ENCODE results near the gene VAC14. TPM values are rescaled to one million over a fixed set of nuclear protein-coding genes. Genes with fewer than 3 reads are reported as not detected.

VAC14 gene
- total RNA-seq, 1 experiment from 2014 or later, result 33.9 TPM

GRCh38 chr16:70663524-70664324 is 137.2 kb downstream of the VAC14 start:
- no peak for DNase-seq (ENCODE audit: low read depth)

GRCh38 chr16:70662991-70663523 is 137.9 kb downstream of the VAC14 start:
- no peak for DNase-seq (ENCODE audit: low read depth)

DNA sequence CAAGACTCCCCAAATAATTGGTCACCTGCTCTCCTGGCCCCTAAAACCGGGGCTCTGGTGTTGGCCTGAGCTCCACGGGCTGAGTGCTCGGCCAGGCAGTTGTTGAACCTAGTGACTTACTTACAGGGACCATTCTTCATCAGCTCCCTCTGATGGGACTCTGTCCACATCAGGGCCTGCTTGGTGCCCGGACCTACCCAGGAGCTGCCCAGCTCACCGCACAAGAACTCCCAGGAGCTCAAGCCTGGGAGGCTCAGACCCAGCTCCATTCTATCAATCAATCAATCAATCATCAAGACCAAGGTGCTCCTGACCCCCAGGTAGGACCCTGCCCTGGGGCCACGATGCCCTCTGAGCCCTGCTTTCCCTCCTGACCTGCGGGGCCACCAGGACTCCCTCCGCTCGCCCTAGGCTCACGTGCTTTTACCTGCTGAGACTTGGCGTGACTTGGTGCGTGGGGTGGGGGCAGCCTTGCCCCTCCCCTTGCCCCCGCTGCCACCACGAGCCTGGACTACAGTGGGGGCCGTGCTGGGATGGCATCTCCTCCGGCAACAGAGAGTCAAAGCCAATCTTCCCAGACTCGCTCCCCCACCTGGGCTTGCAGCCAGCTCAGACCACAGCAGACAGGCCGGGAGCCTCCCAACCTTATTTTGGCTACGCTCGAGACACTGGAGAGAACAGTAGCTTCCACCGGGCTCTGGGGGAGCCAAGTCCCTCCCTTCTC is 138.9 kb downstream of the VAC14 start:
- DNase-seq (ENCODE audit: low read depth), result no peak

GRCh38 chr16:70661534-70661917 is 139.4 kb downstream of the VAC14 start:
- DNase-seq (ENCODE audit: low read depth), result no peak

- DNase-seq (ENCODE audit: low read depth), result no peak
Observed at GRCh38 chr16:70660672-70661350, 140.1 kb downstream of the VAC14 start.

- no peak for DNase-seq (ENCODE audit: low read depth)
Observed at GRCh38 chr16:70659953-70660671, 140.8 kb downstream of the VAC14 start.

GRCh38 chr16:70659546-70659945 is 141.4 kb downstream of the VAC14 start:
- no peak for DNase-seq (ENCODE audit: low read depth)

DNA sequence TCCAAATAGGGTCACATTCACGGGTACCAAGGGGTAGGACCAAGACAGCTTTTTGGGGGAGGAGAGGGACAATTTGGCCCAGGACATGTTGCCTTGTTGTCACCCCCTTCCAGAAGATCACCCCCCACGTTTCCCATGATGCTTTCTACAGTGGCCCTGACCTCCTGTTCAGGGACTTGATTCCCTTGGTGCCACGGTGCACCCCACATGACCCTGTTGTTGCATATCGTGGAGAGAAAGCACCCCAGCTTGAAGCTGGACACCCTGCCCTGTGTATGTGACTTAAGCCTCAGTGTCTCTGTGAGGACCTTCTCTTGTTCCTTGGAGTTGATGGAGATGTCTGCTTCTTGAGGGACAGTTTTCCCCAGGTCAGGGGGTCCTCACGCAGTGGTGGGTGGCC is 142.0 kb downstream of the VAC14 start:
- no peak for DNase-seq (ENCODE audit: low read depth)

- no peak for DNase-seq (ENCODE audit: low read depth)
Observed at GRCh38 chr16:70657956-70658355, 143.0 kb downstream of the VAC14 start.

GRCh38 chr16:70656712-70657263 is 144.2 kb downstream of the VAC14 start:
- DNase-seq (ENCODE audit: low read depth), result no peak

DNA sequence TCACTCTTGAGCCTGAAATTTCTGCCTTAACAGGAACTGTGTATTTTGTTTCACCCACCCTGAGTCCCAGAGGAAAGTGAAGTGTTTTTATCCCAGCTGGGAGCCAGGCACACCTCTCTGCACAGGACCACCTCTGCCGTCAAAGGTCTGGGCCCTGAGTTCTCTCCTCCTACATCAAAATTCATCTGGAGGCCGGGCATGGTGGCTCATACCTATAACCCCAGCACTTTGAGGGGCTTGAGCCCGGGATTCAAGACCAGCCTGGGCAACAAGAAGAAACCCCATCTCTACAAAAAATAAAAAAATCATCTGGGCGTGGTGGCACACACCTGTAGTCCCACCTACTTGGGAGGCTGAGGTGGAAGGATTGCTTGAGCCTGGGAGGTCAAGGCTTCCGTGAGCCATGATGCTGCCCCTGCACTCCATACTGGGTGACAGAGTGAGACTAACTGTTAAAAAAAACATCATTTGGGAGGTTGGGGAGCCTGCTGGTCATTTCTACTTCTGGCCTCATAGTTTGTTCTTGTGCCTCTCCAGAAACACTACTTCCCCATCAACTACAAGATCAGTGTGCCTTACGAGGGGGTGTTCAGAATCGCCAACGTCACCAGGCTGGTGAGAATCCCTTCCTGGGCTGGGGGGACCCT is 144.8 kb downstream of the VAC14 start:
- no peak for DNase-seq (ENCODE audit: low read depth)

DNA sequence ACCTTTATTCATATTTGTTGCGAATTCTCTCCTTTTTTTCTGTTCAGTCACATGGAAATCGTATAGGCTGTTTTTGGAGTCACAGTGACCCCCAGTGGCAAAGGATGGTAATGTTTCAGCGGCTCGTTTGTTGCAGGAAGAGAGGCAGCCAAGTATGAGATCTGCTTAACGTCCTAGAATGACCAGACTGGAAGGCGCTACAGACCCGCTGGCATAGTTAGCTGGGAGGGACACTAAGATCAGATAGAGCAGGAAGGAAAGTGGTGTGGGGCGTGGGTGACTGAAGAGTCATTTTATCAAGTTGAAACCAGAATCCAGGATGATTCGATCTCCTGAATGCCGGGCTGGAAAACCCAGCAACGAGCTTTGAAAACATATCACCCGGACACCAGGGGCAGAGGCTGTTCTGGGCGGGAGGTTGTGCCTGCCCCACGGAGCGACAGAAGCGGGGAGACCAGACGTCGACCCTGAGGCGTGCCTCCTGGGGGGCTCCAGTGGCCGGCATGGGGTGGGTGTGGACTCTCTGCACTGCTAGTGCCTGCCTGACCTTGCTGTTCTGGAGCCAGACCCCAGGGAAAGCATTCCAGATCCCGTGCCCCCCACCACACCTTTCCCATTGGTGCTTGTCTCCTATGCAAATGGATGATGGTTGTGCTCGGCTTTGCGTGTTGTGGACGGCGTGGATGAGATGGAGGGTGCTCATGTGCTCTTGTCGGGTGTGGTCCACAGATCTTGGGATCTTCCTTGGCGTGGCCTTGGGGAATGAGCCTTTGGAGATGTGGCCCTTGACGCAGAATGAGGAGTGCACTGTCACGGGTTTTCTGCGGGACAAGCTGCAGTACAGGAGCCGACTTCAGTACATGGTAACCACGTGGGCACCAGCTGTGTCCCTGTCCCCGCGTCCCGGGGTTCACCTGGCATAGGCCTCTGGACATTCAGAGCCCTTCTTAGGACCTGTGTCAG is 146.9 kb downstream of the VAC14 start:
- DNase-seq (ENCODE audit: low read depth), result peak; percentile 78

DNA sequence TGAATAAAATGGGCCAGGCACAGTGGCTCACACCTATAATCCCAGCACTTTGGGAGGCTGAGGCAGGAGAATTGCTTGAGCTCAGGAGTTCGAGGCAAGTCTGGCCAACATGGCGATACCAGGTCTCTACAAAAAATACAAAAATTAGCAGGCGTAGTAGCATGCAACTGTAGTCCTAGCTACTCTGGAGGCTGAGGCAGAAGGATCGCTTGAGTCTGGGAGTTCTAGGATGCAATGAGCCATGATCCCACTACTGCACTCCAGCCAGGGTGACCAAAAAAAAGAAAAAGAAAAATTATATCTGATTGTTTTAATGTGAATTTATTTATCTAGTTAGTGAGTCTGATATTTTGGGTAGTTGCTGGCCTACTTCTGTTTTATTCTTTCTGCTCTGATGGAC is 147.6 kb downstream of the VAC14 start:
- no peak for DNase-seq (ENCODE audit: low read depth)

- no peak for DNase-seq (ENCODE audit: low read depth)
Observed at GRCh38 chr16:70652322-70652721, 148.6 kb downstream of the VAC14 start.

DNA sequence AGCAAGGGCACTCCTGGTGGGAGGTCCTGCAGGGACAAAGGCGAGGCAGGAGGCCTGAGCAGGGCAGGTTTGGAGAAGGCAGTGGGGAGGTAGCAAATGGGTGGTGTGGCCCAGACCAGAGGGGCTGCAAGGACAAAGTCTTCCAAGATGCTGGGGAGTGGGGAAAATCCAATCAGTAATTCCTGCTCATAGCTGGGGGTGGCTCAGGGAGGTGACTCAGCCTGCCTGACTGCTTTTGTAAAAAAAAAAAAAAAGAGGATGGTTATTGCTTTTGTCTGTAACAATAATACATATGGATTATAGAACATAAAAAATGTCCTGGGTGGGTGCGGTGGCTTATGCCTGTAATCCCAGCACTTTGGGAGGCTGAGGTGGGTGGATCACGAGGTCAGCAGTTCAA is 149.4 kb downstream of the VAC14 start:
- no peak for DNase-seq (ENCODE audit: low read depth)

DNA sequence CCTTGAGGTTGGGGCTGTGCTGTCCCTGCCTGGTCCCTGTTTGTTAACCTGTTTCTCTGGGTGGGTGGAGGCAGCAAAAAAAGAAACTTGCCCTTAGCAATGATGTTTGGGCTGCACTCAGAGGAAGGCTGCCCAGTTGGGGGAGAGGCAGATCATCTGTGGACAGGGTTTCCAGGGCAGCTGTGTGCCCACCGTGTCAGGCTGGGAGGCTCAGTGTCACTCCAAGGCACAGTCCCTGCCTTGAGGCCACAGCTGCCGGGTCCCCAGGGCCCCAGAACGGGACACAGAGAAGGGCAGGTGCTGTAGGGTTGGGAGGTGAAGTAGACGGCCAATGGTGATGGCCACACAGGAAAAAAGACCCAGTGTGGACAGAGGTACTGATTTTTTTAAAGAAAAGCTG is 150.7 kb downstream of the VAC14 start:
- no peak for DNase-seq (ENCODE audit: low read depth)

DNA sequence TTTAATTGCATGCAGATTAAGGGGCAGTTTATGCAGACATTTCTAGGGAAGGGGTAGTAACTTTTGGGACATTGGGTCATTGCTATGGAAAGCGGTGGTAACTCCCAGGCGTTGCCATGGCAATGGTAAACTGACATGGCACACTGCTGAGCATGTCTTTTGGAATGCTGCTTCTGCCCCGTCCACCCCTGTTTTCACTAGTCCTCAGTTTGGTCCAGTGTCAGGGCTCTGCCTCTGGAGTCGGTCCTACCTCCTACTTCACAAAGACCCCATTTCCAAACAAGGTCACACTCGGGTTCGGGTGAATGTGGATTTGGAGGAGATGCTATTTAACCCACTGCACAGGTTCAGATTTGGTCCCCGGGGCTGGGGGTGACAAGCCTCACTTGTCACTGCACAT is 151.7 kb downstream of the VAC14 start:
- no peak for DNase-seq (ENCODE audit: low read depth)

- no peak for DNase-seq (ENCODE audit: low read depth)
Observed at GRCh38 chr16:70648606-70649005, 152.4 kb downstream of the VAC14 start.

- no peak for DNase-seq (ENCODE audit: low read depth)
Observed at GRCh38 chr16:70647441-70648359, 153.3 kb downstream of the VAC14 start.
